Ishikawa (cell line): ENCODE data around the gene PARVB.

ENCODE experiments used
- CEBPB ChIP-seq: IDR thresholded peaks from 2 replicates; pipeline ENCODE4 v1.6.1; 2012
- CREB1 ChIP-seq: IDR thresholded peaks from 2 replicates; pipeline ENCODE4 v1.6.1; 2012; ENCODE audit warnings: low read depth
- EP300 ChIP-seq: IDR thresholded peaks from 2 replicates; pipeline ENCODE4 v1.6.1; 2012; ENCODE audit warnings: borderline replicate concordance
- MAX ChIP-seq: IDR thresholded peaks from 2 replicates; pipeline ENCODE4 v1.6.1; 2012
- NFIC ChIP-seq: IDR thresholded peaks from 2 replicates; pipeline ENCODE4 v1.6.1; 2012
- RAD21 ChIP-seq: IDR thresholded peaks from 2 replicates; pipeline ENCODE4 v1.6.1; 2012; ENCODE audit warnings: low read depth
- TAF1 ChIP-seq: IDR thresholded peaks from 2 replicates; pipeline ENCODE4 v1.6.1; 2012; ENCODE audit warnings: low read depth, mild to moderate bottlenecking
- USF1 ChIP-seq: IDR thresholded peaks from 2 replicates; pipeline ENCODE4 v1.6.1; 2012
- YY1 ChIP-seq: IDR thresholded peaks from 2 replicates; pipeline ENCODE4 v1.6.1; 2012; ENCODE audit warnings: low read depth
- ZBTB7A ChIP-seq: IDR thresholded peaks from 2 replicates; pipeline ENCODE4 v1.6.1; 2012; ENCODE audit warnings: low read depth
- TF ChIP-seq, protein P1 (sequence below): IDR thresholded peaks from 2 replicates; pipeline ENCODE4 v1.6.1; 2012; ENCODE audit warnings: low read depth, mild to moderate bottlenecking

DNA sequence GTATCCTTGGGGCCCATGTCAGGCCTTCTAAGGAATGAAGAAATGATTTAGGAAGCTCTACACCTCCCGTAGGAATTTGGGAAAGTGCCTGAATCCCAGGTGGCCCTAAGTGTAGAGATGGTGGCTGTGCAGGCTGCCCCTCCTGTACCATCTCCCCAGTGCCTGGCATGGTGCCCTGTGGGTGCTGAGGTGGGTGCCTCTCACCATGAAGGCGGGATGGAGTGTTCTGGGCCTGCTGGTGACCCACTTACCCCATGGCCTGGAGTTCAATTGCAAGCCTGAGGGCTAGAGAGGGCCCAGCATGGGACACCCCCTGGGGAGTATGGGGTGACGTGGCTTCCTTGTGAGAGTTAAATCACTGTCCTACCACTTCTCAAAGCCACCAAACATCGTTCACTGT is 49.1 kb upstream of the PARVB start:
- no peak for TF ChIP-seq ZBTB7A
- TF ChIP-seq YY1 = no peak
- no peak for TF ChIP-seq NFIC
- no peak for TF ChIP-seq MAX
- TF ChIP-seq USF1 = no peak
- TF ChIP-seq EP300 = no peak
- TF ChIP-seq, protein P1, sequence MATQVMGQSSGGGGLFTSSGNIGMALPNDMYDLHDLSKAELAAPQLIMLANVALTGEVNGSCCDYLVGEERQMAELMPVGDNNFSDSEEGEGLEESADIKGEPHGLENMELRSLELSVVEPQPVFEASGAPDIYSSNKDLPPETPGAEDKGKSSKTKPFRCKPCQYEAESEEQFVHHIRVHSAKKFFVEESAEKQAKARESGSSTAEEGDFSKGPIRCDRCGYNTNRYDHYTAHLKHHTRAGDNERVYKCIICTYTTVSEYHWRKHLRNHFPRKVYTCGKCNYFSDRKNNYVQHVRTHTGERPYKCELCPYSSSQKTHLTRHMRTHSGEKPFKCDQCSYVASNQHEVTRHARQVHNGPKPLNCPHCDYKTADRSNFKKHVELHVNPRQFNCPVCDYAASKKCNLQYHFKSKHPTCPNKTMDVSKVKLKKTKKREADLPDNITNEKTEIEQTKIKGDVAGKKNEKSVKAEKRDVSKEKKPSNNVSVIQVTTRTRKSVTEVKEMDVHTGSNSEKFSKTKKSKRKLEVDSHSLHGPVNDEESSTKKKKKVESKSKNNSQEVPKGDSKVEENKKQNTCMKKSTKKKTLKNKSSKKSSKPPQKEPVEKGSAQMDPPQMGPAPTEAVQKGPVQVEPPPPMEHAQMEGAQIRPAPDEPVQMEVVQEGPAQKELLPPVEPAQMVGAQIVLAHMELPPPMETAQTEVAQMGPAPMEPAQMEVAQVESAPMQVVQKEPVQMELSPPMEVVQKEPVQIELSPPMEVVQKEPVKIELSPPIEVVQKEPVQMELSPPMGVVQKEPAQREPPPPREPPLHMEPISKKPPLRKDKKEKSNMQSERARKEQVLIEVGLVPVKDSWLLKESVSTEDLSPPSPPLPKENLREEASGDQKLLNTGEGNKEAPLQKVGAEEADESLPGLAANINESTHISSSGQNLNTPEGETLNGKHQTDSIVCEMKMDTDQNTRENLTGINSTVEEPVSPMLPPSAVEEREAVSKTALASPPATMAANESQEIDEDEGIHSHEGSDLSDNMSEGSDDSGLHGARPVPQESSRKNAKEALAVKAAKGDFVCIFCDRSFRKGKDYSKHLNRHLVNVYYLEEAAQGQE = no peak
- no peak for TF ChIP-seq TAF1
- no peak for TF ChIP-seq RAD21
- no peak for TF ChIP-seq CEBPB
- TF ChIP-seq CREB1 = no peak
